ENCODE results near the gene ACVR1C.

GRCh38 chr2:157479081-157480027, 149.3 kb downstream of the ACVR1C start:
- TF ChIP-seq POLR2A (IDR thresholded peaks at IDR 0.05) = no peak
- TF ChIP-seq, protein P1, sequence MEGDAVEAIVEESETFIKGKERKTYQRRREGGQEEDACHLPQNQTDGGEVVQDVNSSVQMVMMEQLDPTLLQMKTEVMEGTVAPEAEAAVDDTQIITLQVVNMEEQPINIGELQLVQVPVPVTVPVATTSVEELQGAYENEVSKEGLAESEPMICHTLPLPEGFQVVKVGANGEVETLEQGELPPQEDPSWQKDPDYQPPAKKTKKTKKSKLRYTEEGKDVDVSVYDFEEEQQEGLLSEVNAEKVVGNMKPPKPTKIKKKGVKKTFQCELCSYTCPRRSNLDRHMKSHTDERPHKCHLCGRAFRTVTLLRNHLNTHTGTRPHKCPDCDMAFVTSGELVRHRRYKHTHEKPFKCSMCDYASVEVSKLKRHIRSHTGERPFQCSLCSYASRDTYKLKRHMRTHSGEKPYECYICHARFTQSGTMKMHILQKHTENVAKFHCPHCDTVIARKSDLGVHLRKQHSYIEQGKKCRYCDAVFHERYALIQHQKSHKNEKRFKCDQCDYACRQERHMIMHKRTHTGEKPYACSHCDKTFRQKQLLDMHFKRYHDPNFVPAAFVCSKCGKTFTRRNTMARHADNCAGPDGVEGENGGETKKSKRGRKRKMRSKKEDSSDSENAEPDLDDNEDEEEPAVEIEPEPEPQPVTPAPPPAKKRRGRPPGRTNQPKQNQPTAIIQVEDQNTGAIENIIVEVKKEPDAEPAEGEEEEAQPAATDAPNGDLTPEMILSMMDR (IDR thresholded peaks at IDR 0.05) = no peak

Measured in right lobe of liver (tissue), 4 donors.